Lower leg skin (tissue), 4 donors: ENCODE results near the gene SENP8. TPM values are rescaled to one million over a fixed set of nuclear protein-coding genes. Genes with fewer than 3 reads are reported as not detected.

Source experiments
- DNase-seq, 2 donors: peaks; one replicate each; pipeline ENCODE4 v3.0.0-alpha.2; 2019; ENCODE audit warnings: low spot score in 2 of 2
- H3K4me3 ChIP-seq: fragments of 200-600 bp; sonication (generic); 2 replicates; pipeline ENCODE4 v1.5.1; 2017; ENCODE audit warnings: mild to moderate bottlenecking, low read depth; ENCODE audit not compliant: poor library complexity, severe bottlenecking
- POLR2A ChIP-seq, 2 donors: fragments of 450-650 bp; IDR thresholded peaks; one replicate each; pipeline ENCODE4 v1.6.1; 2016 to 2017; ENCODE audit warnings: antibody characterized with exemption in 2 of 2, mild to moderate bottlenecking in 1 of 2, moderate library complexity in 1 of 2
- WGBS, 2 donors: methylation state at CpG; one replicate each; pipeline ENCODE4 v1.1.5; 2018; 5-methylcytosine and 5-hydroxymethylcytosine counted together
- intact Hi-C: fragments of 100-400 bp; cut with DNase I; formaldehyde crosslinking; loops from one replicate; pipeline ENCODE4 v1.15.0; 2023; ENCODE audit warnings: low total_unique reads
- total RNA-seq, 4 donors: library from RNA; depleted of rRNA; stranded (reverse); fragments of >200 nt; gene quantifications; one replicate each; pipeline ENCODE4 v1.1.0, GENCODE V29; 2016
- TF ChIP-seq, protein P1 (sequence below), 3 donors: fragments of 450-650 bp; IDR thresholded peaks; one replicate each; pipeline ENCODE4 v1.5.1; 2016; ENCODE audit warnings: antibody characterized with exemption in 3 of 3, mild to moderate bottlenecking in 3 of 3, moderate library complexity in 2 of 3

The SENP8 gene
- total RNA-seq, 4 donors from 2014 or later: 0.30 to 2.2 (median 0.91) TPM

DNA sequence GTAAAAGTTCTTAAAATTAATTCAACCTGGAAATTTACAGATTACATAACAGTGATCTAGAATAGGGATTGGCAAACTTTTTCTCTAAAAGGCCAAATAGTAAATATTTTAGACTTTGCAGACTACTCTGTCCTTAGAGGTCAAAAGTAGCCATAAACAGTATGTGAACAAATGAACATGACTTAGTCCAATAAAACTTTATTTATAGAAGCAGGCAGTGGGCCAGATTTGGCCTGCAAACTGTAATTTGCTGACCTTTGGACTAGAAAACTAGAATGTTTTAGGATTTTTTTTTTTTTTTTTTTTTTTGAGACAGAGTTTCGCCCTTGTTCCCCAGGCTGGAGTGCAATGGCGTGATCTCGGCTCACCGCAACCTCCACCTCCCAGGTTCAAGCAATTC, 12.1 kb downstream of the SENP8 start:
- H3K4me3 ChIP-seq: no peak overlapping the region
- TF ChIP-seq POLR2A (IDR thresholded peaks at IDR 0.05): no peak
- TF ChIP-seq, protein P1, sequence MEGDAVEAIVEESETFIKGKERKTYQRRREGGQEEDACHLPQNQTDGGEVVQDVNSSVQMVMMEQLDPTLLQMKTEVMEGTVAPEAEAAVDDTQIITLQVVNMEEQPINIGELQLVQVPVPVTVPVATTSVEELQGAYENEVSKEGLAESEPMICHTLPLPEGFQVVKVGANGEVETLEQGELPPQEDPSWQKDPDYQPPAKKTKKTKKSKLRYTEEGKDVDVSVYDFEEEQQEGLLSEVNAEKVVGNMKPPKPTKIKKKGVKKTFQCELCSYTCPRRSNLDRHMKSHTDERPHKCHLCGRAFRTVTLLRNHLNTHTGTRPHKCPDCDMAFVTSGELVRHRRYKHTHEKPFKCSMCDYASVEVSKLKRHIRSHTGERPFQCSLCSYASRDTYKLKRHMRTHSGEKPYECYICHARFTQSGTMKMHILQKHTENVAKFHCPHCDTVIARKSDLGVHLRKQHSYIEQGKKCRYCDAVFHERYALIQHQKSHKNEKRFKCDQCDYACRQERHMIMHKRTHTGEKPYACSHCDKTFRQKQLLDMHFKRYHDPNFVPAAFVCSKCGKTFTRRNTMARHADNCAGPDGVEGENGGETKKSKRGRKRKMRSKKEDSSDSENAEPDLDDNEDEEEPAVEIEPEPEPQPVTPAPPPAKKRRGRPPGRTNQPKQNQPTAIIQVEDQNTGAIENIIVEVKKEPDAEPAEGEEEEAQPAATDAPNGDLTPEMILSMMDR (IDR thresholded peaks at IDR 0.05): no peak
- intact Hi-C loops: no loop called here
- no peak for DNase-seq
- 95 to 98% methylated on average over 4 of the region's 4 CpGs for WGBS, 2 donors

DNA sequence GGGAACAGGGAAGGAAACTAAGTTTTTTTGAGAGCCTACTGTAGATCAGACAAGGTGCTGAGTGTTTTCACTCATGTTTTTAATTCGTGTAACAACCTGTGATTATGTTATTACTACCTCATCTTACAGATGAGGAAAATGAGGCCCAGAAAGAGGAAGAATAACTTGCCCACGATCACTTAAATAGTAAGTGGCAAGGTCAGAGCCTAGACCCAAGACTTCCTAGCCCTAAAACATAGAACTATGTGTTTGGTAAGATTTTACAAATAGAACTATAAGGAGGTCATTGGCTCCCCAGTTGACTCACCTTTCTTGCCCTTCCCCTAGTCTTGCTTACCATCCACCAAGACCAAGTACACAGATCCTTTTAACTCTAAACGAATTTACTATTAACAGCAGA, 13.7 kb downstream of the SENP8 start:
- no peak for DNase-seq
- TF ChIP-seq POLR2A (IDR thresholded peaks at IDR 0.05): no peak
- TF ChIP-seq, protein P1 (IDR thresholded peaks at IDR 0.05): no peak
- WGBS, 2 donors: 70 to 82% methylated on average over 3 of the region's 3 CpGs
- H3K4me3 ChIP-seq: no peak overlapping the region
- intact Hi-C loops: no loop called here

DNA sequence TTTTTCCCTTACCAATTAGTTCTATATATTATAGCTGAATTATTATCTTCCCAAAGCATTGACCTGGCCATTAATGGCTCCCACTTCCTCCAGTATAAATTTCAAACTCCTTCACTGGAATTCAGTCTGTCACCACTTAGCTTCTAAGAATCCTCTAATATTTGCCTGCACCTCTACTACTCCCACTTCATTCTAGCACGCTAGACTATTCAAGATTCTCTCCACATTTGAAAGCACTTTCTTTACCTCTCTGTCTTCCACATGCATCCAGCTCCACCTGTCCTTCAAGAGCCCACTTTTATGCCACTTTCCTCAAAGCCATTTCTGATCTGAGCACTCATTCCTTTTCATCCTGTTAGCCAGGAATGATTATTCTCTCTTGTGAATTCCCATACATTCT, 15.0 kb downstream of the SENP8 start:
- no peak overlapping the region for H3K4me3 ChIP-seq
- TF ChIP-seq, protein P1 (IDR thresholded peaks at IDR 0.05): no peak
- no peak for TF ChIP-seq POLR2A (IDR thresholded peaks at IDR 0.05)
- no peak for DNase-seq
- intact Hi-C loops: no loop called here
- 87 to 92% methylated on average over 1 of the region's 1 CpG for WGBS, 2 donors

DNA sequence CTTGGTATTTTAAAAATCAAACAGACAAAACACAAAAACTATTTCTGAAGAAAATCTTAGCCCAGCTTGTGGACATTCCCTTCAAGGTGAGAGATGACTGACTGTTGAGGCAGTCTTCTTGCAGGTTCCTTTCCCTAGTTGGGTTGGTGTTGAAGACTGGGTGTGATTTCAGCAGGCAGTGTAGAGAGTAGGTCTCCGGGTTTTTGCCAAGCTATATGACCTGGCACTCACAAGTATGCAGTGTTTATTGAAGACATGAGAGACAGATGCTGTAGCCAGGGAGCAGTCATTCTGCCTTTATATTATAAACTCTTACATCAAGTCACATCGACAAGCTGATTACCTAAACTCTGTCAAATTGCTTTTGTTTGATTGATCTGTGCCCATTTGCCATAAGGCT, 17.5 kb downstream of the SENP8 start:
- intact Hi-C loops: no loop called here
- no peak overlapping the region for H3K4me3 ChIP-seq
- TF ChIP-seq, protein P1 (IDR thresholded peaks at IDR 0.05): no peak
- no peak for TF ChIP-seq POLR2A (IDR thresholded peaks at IDR 0.05)
- no peak for DNase-seq
- 46 to 52% methylated on average over 2 of the region's 2 CpGs for WGBS, 2 donors

DNA sequence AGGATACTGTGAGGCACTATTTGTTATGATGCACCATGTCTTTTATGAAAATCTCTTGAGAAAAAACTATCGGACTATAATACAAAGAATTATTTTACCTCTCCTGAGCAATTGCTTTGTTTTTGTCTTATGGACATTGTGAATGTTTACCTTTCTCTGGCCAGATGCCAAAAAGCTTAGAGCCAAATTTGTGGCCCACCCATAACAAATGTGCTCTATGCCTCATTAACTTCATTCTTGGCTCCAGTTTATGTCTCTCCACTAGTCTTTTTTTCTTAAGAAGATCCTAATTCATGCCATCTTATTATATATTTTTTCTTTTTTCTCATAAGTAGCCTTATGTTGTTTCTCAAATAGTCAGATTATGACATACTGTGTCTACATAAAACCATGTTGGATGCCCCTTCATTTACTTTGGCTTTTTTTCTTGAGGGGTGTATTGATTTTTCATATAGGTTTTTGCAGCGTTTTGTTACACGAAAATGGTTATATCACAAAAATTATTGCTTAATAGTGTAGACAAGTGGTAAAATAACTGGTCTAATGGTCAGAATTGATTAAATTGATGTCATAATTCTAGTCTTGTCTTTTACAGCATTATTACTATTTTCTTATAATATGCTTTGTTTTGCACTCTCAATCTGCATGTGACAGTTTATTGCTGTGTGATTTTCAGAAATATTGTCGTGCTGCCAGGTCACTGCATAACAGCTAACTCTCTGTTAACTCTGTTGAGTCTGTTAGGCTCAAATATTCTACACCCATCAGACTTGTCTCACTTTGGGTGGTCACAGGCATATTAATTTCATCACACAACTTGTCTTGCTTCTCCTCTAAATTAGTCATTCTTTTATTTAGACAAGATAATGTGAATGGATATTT, 18.2 kb downstream of the SENP8 start:
- DNase-seq: no peak
- WGBS, 2 donors: 77 to 79% methylated on average over 4 of the region's 4 CpGs
- no peak overlapping the region for H3K4me3 ChIP-seq
- intact Hi-C loops: no loop called here
- no peak for TF ChIP-seq POLR2A (IDR thresholded peaks at IDR 0.05)
- TF ChIP-seq, protein P1 (IDR thresholded peaks at IDR 0.05): no peak
